Colon (tissue), 2 donors: ENCODE data around the gene NCSTN.

Experiments used
- FAIRE-seq: peaks from 2 replicates; lab custom pipeline; 2012; peaks lifted over from hg19 to GRCh38; lab: Jason Lieb, UNC
- donor health status: control.
- donor health status: control.

NCSTN gene

GRCh38 chr1:160352555-160352954 lies 9.4 kb downstream of the NCSTN start:
- FAIRE-seq = no peak

DNA sequence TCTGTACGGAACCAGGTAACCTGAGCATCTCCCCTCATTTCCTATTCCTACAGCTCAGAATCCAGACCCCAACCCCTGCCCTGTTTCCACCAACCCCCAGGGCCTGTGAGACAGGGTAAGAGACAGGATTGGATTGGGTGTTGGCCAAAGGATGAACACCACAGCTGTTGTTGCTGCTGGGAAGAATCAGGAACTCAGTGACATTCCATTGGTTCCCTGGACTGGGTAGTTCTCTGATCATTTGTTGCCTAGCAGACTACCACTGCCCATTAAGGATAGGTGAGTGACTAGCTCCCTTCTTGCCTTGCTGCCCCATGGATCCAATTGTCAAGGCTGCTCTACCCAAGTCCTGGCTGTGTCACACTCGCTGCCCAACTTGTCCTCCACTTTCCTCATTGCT lies 10.0 kb downstream of the NCSTN start:
- no peak for FAIRE-seq

- no peak for FAIRE-seq
Measured at GRCh38 chr1:160354388-160354985, 11.3 kb downstream of the NCSTN start.

DNA sequence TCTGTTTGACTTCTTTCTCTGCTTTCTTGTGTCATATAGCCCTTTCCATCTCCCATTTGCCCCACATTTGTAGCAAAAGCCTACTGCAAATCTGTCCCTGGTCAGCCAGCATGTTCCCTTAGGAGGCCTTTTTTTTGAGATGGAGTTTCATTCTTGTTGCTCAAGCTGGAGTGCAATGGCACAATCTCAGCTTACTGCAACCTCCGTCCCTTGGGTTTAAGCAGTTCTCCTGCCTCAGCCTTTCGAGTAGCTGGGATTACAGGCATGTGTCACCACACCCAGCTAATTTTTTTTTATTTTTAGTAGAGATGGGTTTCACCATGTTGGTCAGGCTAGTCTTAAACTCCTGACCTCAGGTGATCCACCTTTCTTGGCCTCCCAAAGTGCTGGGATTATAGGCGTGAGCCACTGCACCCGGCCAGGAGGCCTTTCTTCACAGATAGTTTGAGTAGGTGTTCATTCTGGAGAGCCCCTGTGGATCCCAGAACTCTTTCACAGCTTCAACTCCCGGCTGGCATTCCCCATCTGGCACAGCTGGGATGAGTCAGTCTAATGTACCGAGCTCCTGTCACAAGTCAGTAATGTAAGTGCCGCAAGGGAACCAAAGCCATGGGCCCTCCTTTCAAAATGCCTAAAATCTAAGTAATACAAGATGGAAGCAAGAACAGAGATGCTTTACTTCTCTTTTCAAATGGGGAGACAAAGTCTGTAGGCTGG lies 14.3 kb downstream of the NCSTN start:
- no peak for FAIRE-seq

GRCh38 chr1:160358073-160358472 lies 14.9 kb downstream of the NCSTN start:
- FAIRE-seq = no peak

- FAIRE-seq = no peak
Measured at GRCh38 chr1:160359559-160360226, 16.5 kb downstream of the NCSTN start.

- no peak for FAIRE-seq
Measured at GRCh38 chr1:160360227-160360695, 17.1 kb downstream of the NCSTN start.

GRCh38 chr1:160361199-160361598 lies 18.0 kb downstream of the NCSTN start:
- FAIRE-seq = no peak

DNA sequence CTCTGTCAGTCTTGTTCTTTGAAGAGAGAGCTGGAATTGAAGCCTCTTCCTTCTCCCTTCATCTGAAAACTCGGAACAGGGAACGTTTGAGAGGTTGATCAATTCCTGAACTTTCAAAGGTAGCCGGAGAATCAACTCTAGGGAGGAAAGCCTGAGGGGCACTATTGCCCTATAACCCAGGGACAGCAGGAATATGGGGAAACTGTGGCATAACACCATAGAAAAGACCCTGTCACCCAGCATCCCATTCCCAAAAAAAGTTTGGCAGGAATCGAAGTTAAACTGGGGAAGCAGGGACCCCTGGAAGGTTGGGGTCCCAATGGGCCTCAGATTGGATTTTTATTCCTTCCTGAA lies 18.6 kb downstream of the NCSTN start:
- FAIRE-seq = no peak

DNA sequence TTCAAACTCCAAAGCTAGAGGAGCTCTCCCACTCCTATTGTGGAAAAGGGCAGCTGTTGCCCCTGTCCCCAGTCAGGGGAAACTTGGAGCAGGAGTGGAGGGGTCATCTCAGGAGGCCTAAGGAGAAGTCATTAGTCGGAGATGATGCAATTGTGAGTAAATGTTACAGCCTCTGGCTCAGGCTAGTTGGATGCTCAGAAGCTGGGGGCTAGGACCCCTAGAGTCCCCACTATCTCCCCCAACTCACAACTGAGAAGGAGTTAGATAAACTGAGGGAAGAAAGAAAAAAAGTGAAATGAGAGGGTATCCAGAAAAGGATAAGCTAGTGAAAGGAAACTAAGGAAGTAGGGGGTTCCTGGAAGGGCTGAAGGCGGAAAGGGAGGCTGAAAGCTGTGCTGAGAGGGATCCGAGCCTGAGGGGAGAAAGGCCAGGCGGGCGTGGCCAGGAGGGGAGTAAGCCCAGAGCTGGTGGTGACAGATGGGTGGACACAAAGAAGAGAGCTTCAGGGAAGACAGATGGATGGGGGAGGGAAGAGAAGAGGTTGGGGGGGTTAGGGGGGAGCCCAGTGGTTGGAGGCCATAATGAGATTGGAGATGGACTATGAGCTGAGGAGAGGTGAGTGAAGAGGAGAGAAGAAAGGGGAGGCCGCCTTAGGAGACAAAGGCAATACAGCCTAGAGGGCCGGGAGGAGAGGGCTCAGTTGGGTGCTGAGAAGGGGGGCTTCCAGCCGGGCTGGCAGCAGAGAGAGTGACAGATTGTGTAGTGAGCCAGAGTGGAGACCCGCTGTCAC lies 19.2 kb downstream of the NCSTN start:
- FAIRE-seq = no peak

GRCh38 chr1:160363010-160363409 lies 19.8 kb downstream of the NCSTN start:
- no peak for FAIRE-seq

- no peak for FAIRE-seq
Measured at GRCh38 chr1:160363951-160364735, 21.0 kb downstream of the NCSTN start.

- no peak for FAIRE-seq
Measured at GRCh38 chr1:160365325-160365724, 22.1 kb downstream of the NCSTN start.

DNA sequence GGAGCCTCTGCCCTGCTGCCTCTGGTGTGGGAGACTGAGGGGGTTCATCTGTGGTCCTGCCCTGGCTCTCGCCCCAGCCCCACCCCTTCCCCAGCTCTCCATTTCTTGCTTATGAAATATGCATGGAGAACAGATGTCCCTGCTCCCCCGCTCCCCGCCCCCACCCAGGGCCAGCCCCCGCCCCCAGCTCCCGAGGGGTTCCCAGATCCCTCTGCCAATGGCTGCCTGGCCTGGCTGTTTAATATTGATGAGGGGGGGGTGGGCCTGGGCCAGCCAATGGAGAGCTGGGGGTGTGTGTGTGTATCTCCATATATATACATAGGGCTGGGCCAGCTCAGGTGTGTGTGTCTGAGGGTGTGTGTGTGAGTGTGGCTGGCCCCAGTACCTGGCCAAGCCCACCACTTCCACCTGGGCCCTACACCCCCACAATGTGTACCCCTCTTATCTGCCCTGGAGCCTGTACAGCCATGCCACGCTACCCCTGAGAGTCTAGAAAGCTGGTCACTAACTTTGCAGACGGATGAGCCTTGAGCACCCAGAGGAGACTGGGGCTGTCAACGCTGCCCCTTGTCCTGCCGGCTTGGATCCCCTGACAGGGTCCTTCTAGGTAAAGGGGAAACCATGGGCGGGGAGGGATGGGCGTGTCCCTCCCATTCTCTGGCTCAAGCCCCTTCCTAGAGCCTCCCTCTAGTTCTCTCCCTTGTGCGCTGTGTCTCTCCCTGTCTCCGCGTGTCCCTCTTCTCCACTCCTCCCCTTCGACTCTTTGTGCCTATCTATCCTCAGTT lies 23.7 kb downstream of the NCSTN start, which contains the start of gene NHLH1:
NHLH1 (plus strand) TSS at position 341 of the 785 bp plus-strand sequence. CDS start 3,661 bp downstream, outside the sequence.
- no peak for FAIRE-seq

GRCh38 chr1:160367516-160367900 lies 24.3 kb downstream of the NCSTN start:
- no peak for FAIRE-seq

DNA sequence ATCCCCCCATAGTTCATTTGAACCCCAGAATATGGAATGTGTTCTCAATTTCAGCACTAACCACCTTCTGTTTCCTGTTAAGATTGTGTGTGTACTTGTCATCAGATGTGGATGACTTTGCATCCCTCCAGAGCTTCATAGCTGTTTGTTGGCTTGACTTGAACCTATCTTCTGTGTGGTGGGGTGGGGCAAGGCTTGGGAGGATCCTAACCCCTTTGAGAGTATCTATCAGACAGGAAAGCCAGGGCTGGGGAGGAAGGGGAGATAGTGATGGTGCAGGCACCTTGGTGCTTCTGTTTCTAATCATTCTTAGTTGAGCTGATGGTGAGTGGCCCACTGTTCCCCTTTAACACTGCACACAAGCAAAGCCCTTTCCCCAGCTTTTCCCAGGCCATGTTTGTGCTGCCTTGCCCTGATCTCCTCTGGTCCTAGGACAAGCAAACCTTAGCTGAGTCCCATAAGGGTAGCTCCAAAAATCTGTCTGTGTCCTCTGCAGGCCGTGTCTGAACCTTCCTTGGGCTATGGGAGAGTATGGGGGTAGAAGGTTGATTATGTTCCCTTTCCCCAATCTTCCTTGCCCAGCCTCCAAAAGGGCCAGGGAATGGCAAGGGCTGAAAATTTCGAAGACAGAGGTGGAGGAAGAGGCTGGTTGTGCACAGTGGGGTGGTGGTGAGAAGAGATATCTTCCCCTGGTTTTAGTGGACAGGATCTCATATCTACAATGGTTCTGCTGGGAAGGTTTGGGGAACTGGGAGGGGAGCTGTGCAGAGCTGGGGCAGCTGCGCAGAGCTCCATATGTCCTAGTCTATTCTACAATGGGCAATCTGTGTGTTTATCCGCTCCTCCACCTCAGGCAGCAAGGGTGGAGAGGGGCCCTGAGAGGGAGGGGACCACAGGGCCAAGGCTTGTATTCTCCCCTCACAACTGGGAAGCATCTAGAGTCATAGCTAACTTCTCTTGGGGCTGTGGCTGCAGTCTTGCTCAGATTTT lies 25.0 kb downstream of the NCSTN start:
- no peak for FAIRE-seq

- no peak for FAIRE-seq
Measured at GRCh38 chr1:160369087-160369486, 25.9 kb downstream of the NCSTN start.

DNA sequence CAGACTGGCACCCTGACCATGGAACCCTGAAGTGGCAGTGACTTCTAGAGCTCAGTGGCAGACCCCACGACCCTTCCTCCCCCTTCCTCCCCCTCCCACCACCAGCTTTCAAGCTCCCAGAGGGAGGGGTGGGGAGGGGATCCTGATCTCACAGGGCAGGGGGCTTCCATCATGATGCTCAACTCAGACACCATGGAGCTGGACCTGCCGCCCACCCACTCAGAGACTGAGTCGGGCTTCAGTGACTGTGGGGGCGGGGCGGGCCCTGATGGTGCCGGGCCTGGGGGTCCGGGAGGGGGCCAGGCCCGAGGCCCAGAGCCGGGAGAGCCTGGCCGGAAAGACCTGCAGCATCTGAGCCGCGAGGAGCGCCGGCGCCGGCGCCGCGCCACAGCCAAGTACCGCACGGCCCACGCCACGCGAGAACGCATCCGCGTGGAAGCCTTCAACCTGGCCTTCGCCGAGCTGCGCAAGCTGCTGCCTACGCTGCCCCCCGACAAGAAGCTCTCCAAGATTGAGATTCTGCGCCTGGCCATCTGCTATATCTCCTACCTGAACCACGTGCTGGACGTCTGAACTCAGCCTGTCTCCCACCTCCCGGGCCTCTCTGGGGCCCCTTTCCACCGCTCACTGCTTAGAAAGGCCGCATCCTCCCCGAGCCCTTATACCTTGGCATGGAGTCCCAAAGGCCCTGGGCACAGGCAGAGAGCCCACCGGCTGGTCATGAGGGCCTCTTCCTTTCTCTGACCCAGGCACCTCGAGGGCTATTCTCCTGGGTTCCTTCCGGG lies 27.6 kb downstream of the NCSTN start:
- FAIRE-seq = no peak

GRCh38 chr1:160371346-160371631 lies 28.1 kb downstream of the NCSTN start:
- FAIRE-seq = no peak
